GM23338 (cell line): ENCODE measurements around the gene ANKRD22.

Source experiments
- CREB1 ChIP-seq: fragments of 250-450 bp; sonication (Bioruptor Pico); IDR thresholded peaks from 2 replicates; pipeline ENCODE4 v1.5.0; 2020; ENCODE audit warnings: low read depth, mild to moderate bottlenecking, moderate library complexity
- EZH2 ChIP-seq: fragments of 200-600 bp; sonication (generic); IDR thresholded peaks from one replicate; pipeline ENCODE4 v1.8.0; 2017; ENCODE audit warnings: antibody characterized with exemption, mild to moderate bottlenecking, low read depth; ENCODE audit not compliant: unreplicated experiment
- EZH2phosphoT487 ChIP-seq: fragments of 200-600 bp; sonication (generic); IDR thresholded peaks from one replicate; pipeline ENCODE4 v1.8.1; 2018; ENCODE audit warnings: antibody characterized with exemption; ENCODE audit not compliant: unreplicated experiment
- JUNB ChIP-seq: IDR thresholded peaks from one replicate; pipeline ENCODE4 v1.6.1; 2016; ENCODE audit warnings: antibody characterized with exemption; ENCODE audit not compliant: unreplicated experiment
- NANOG ChIP-seq: IDR thresholded peaks from 2 replicates; pipeline ENCODE4 v1.6.1; 2016; ENCODE audit warnings: antibody characterized with exemption, borderline replicate concordance
- POLR2AphosphoS5 ChIP-seq: IDR thresholded peaks from 2 replicates; pipeline ENCODE4 v1.6.1; 2016; ENCODE audit warnings: antibody characterized with exemption, low read depth
- STAT1 ChIP-seq: IDR thresholded peaks from one replicate; pipeline ENCODE4 v1.6.1; 2016; ENCODE audit warnings: antibody characterized with exemption; ENCODE audit not compliant: unreplicated experiment
- ZNF114 ChIP-seq: fragments of 250-450 bp; sonication (Bioruptor Pico); IDR thresholded peaks from 2 replicates; pipeline ENCODE4 v1.5.0; 2020; ENCODE audit warnings: mild to moderate bottlenecking, moderate library complexity
- TF ChIP-seq, protein P1 (sequence below), 2 experiments: fragments of 200-600 bp in 1 of 2; sonication (generic) in 1 of 2; conservative IDR thresholded peaks; 2 replicates each; pipeline versions ENCODE4 v1.5.1 to v1.6.1; 2016 to 2017; ENCODE audit warnings: antibody characterized with exemption in 2 of 2, low read depth in 2 of 2, mild to moderate bottlenecking in 2 of 2, moderate library complexity in 1 of 2
- TF ChIP-seq, protein P2 (sequence below): IDR thresholded peaks from 2 replicates; pipeline ENCODE4 v1.6.1; 2016; ENCODE audit warnings: antibody characterized with exemption
- TF ChIP-seq, protein P3 (sequence below): IDR thresholded peaks from one replicate; pipeline ENCODE4 v1.6.1; 2018; ENCODE audit warnings: antibody characterized with exemption; ENCODE audit not compliant: unreplicated experiment

DNA sequence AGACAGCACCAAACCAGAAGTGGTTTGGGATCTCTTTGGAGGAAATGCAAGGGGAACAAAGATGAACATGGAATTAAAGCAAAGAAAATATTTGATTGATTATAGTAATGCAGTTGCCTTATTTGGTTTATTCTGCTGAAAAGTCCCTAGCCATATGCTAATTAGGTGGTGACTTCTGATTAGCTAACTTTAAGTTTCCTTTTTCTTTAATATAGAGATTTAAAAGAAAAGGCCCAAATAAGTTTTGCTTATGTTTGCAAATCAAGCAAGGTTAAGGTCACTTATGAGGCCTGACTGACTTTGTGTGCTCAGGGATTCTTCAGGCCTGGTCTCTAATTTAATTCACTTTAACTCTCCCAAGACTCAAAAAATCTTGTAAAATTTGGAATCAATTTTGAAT is 6.2 kb upstream of the ANKRD22 start:
- TF ChIP-seq, protein P1, sequence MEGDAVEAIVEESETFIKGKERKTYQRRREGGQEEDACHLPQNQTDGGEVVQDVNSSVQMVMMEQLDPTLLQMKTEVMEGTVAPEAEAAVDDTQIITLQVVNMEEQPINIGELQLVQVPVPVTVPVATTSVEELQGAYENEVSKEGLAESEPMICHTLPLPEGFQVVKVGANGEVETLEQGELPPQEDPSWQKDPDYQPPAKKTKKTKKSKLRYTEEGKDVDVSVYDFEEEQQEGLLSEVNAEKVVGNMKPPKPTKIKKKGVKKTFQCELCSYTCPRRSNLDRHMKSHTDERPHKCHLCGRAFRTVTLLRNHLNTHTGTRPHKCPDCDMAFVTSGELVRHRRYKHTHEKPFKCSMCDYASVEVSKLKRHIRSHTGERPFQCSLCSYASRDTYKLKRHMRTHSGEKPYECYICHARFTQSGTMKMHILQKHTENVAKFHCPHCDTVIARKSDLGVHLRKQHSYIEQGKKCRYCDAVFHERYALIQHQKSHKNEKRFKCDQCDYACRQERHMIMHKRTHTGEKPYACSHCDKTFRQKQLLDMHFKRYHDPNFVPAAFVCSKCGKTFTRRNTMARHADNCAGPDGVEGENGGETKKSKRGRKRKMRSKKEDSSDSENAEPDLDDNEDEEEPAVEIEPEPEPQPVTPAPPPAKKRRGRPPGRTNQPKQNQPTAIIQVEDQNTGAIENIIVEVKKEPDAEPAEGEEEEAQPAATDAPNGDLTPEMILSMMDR (conservative IDR thresholded peaks at IDR 0.05; ENCODE audit: low read depth in 2 of 2): no peak
- TF ChIP-seq EZH2phosphoT487 (no peak), POLR2AphosphoS5 (no peak), JUNB (no peak), STAT1 (no peak), EZH2 (no peak), NANOG (no peak), ZNF114 (CRISPR knock-in tag) (no peak), CREB1 (CRISPR knock-in tag) (no peak)
- TF ChIP-seq, protein P2, sequence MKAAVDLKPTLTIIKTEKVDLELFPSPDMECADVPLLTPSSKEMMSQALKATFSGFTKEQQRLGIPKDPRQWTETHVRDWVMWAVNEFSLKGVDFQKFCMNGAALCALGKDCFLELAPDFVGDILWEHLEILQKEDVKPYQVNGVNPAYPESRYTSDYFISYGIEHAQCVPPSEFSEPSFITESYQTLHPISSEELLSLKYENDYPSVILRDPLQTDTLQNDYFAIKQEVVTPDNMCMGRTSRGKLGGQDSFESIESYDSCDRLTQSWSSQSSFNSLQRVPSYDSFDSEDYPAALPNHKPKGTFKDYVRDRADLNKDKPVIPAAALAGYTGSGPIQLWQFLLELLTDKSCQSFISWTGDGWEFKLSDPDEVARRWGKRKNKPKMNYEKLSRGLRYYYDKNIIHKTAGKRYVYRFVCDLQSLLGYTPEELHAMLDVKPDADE: no peak
- TF ChIP-seq, protein P3, sequence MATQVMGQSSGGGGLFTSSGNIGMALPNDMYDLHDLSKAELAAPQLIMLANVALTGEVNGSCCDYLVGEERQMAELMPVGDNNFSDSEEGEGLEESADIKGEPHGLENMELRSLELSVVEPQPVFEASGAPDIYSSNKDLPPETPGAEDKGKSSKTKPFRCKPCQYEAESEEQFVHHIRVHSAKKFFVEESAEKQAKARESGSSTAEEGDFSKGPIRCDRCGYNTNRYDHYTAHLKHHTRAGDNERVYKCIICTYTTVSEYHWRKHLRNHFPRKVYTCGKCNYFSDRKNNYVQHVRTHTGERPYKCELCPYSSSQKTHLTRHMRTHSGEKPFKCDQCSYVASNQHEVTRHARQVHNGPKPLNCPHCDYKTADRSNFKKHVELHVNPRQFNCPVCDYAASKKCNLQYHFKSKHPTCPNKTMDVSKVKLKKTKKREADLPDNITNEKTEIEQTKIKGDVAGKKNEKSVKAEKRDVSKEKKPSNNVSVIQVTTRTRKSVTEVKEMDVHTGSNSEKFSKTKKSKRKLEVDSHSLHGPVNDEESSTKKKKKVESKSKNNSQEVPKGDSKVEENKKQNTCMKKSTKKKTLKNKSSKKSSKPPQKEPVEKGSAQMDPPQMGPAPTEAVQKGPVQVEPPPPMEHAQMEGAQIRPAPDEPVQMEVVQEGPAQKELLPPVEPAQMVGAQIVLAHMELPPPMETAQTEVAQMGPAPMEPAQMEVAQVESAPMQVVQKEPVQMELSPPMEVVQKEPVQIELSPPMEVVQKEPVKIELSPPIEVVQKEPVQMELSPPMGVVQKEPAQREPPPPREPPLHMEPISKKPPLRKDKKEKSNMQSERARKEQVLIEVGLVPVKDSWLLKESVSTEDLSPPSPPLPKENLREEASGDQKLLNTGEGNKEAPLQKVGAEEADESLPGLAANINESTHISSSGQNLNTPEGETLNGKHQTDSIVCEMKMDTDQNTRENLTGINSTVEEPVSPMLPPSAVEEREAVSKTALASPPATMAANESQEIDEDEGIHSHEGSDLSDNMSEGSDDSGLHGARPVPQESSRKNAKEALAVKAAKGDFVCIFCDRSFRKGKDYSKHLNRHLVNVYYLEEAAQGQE: no peak
